KMS-11 (cell line): ENCODE data around the gene ZSCAN5A.

Experiments used
- H2AFZ ChIP-seq: fragments of 200-600 bp; sonication (generic); 2 replicates; pipeline ENCODE4 v1.6.1; 2016; ENCODE audit warnings: antibody characterized with exemption, mixed run types, low read depth
- H3K27ac ChIP-seq: fragments of 200-600 bp; sonication (generic); 2 replicates; pipeline ENCODE4 v1.6.1; 2016; ENCODE audit warnings: mild to moderate bottlenecking, mixed run types
- H3K27me3 ChIP-seq: fragments of 200-600 bp; sonication (generic); 2 replicates; pipeline ENCODE4 v1.6.1; 2017; ENCODE audit warnings: mild to moderate bottlenecking, low read depth, mixed run types, moderate library complexity; ENCODE audit not compliant: insufficient read depth
- H3K36me3 ChIP-seq: fragments of 200-600 bp; sonication (generic); 2 replicates; pipeline ENCODE4 v1.6.1; 2017; ENCODE audit warnings: mild to moderate bottlenecking, mixed run types; ENCODE audit not compliant: insufficient read depth
- H3K4me1 ChIP-seq: fragments of 200-600 bp; sonication (generic); 2 replicates; pipeline ENCODE4 v1.6.1; 2016; ENCODE audit warnings: mild to moderate bottlenecking, low read depth, mixed run types; ENCODE audit not compliant: poor library complexity, severe bottlenecking
- H3K4me2 ChIP-seq: fragments of 200-600 bp; sonication (generic); 2 replicates; pipeline ENCODE4 v1.7.0; 2016; ENCODE audit warnings: mild to moderate bottlenecking, mixed run types
- H3K4me3 ChIP-seq: fragments of 200-600 bp; sonication (generic); IDR thresholded peaks from 2 replicates; pipeline ENCODE4 v1.6.1; 2017; ENCODE audit warnings: low read depth, low read length, mixed read lengths; ENCODE audit not compliant: insufficient read depth
- H3K79me2 ChIP-seq: fragments of 200-600 bp; sonication (generic); 2 replicates; pipeline ENCODE4 v1.6.1; 2016; ENCODE audit warnings: low read depth, mixed run types; ENCODE audit not compliant: insufficient read depth
- H3K9ac ChIP-seq: fragments of 200-600 bp; sonication (generic); 2 replicates; pipeline ENCODE4 v1.6.1; 2016; ENCODE audit warnings: mild to moderate bottlenecking, mixed run types
- H4K20me1 ChIP-seq: fragments of 200-600 bp; sonication (generic); 2 replicates; pipeline ENCODE4 v1.6.1; 2016; ENCODE audit warnings: mild to moderate bottlenecking, mixed run types; ENCODE audit not compliant: insufficient read depth
- CTCF ChIP-seq: fragments of 200-600 bp; sonication (generic); conservative IDR thresholded peaks from 2 replicates; pipeline ENCODE4 v1.6.1; 2017; ENCODE audit warnings: low read depth, mild to moderate bottlenecking, antibody characterized with exemption, low read length, moderate library complexity, mixed read lengths

The ZSCAN5A gene

GRCh38 chr19:56351208-56351607 lies 36.6 kb upstream of the ZSCAN5A start:
- Histone ChIP-seq H3K4me1 (no peaks in the 10 kb centered on the region), H3K4me3 (no peak overlapping the region), H4K20me1 (no peaks in the 10 kb centered on the region), H3K36me3 (no peaks in the 10 kb centered on the region), H2AFZ (no peak overlapping the region), H3K79me2 (no peaks in the 10 kb centered on the region), H3K9ac (no peak overlapping the region), H3K4me2 (no peak overlapping the region), H3K27me3 (no peaks in the 10 kb centered on the region), H3K27ac (no peak overlapping the region)
- TF ChIP-seq CTCF, result no peak

GRCh38 chr19:56350416-56351045 lies 35.9 kb upstream of the ZSCAN5A start:
- H3K79me2 ChIP-seq, result no peaks in the 10 kb centered on the region
- TF ChIP-seq CTCF, result peak; percentile 67
- H3K27me3 ChIP-seq, result no peaks in the 10 kb centered on the region
- H3K4me3 ChIP-seq, result no peak overlapping the region
- no peaks in the 10 kb centered on the region for H3K4me1 ChIP-seq
- H4K20me1 ChIP-seq, result no peaks in the 10 kb centered on the region
- H3K27ac ChIP-seq, result no peak overlapping the region
- H3K4me2 ChIP-seq, result no peak overlapping the region
- no peak overlapping the region for H3K9ac ChIP-seq
- no peak overlapping the region for H2AFZ ChIP-seq
- H3K36me3 ChIP-seq, result no peaks in the 10 kb centered on the region

GRCh38 chr19:56348289-56348877 lies 33.7 kb upstream of the ZSCAN5A start:
- Histone ChIP-seq H4K20me1 (no peaks in the 10 kb centered on the region), H2AFZ (no peak overlapping the region), H3K4me1 (no peaks in the 10 kb centered on the region), H3K27ac (no peak overlapping the region), H3K4me2 (no peak overlapping the region), H3K79me2 (no peaks in the 10 kb centered on the region), H3K4me3 (no peak overlapping the region), H3K27me3 (no peaks in the 10 kb centered on the region), H3K9ac (no peak overlapping the region), H3K36me3 (no peaks in the 10 kb centered on the region)
- 0 out of 2 replicates have a peak, but pooled peaks have one; percentile 25 for TF ChIP-seq CTCF

GRCh38 chr19:56347163-56347778 lies 32.6 kb upstream of the ZSCAN5A start:
- Histone ChIP-seq H3K9ac (no peak overlapping the region), H3K4me3 (no peak overlapping the region), H3K27ac (no peak overlapping the region), H3K4me1 (no peaks in the 10 kb centered on the region), H4K20me1 (no peaks in the 10 kb centered on the region), H2AFZ (no peak overlapping the region), H3K36me3 (no peaks in the 10 kb centered on the region), H3K4me2 (no peak overlapping the region), H3K27me3 (no peaks in the 10 kb centered on the region), H3K79me2 (no peaks in the 10 kb centered on the region)
- no peak for TF ChIP-seq CTCF
